ENCODE results near the gene STH. TPM values are rescaled to one million over a fixed set of nuclear protein-coding genes. Genes with fewer than 3 reads are reported as not detected.

The STH gene
- total and polyA plus RNA-seq, 2 donors from 2014 or later, result not detected

DNA sequence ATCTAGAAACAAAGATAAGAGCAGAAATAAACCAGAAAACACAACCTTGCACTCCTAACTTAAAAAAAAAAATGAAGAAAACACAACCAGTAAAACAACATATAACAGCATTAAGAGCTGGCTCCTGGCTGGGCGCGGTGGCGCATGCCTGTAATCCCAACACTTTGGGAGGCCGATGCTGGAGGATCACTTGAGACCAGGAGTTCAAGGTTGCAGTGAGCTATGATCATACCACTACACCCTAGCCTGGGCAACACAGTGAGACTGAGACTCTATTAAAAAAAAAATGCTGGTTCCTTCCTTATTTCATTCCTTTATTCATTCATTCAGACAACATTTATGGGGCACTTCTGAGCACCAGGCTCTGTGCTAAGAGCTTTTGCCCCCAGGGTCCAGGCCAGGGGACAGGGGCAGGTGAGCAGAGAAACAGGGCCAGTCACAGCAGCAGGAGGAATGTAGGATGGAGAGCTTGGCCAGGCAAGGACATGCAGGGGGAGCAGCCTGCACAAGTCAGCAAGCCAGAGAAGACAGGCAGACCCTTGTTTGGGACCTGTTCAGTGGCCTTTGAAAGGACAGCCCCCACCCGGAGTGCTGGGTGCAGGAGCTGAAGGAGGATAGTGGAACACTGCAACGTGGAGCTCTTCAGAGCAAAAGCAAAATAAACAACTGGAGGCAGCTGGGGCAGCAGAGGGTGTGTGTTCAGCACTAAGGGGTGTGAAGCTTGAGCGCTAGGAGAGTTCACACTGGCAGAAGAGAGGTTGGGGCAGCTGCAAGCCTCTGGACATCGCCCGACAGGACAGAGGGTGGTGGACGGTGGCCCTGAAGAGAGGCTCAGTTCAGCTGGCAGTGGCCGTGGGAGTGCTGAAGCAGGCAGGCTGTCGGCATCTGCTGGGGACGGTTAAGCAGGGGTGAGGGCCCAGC lies 2.6 kb downstream of the STH start:
- Histone ChIP-seq H3K4me1 (ENCODE audit: control insufficient read depth in 2 of 3, insufficient read depth in 2 of 3, low read depth in 1 of 3, low read length in 3 of 3) (peaks cover 0 to 3% (median 0%) of the 10 kb centered on the region in 3 donors), H3K9me3 (ENCODE audit: control insufficient read depth in 2 of 3, insufficient read depth in 1 of 3, low read length in 3 of 3) (no peaks in the 10 kb centered on the region), H3K27ac (ENCODE audit: low read depth in 2 of 2, low read length in 2 of 2) (no peak overlapping the region), H3K4me3 (ENCODE audit: low read length in 3 of 3) (no peak overlapping the region), H3K9ac (ENCODE audit: low read length in 3 of 3) (no peak overlapping the region), H3K36me3 (ENCODE audit: control insufficient read depth in 2 of 3, insufficient read depth in 3 of 3, low read length in 3 of 3) (no peaks in the 10 kb centered on the region), H3K27me3 (ENCODE audit: control insufficient read depth, insufficient read depth, low read length) (no peaks in the 10 kb centered on the region)
- FAIRE-seq, result no peak
- TF ChIP-seq, protein P1, sequence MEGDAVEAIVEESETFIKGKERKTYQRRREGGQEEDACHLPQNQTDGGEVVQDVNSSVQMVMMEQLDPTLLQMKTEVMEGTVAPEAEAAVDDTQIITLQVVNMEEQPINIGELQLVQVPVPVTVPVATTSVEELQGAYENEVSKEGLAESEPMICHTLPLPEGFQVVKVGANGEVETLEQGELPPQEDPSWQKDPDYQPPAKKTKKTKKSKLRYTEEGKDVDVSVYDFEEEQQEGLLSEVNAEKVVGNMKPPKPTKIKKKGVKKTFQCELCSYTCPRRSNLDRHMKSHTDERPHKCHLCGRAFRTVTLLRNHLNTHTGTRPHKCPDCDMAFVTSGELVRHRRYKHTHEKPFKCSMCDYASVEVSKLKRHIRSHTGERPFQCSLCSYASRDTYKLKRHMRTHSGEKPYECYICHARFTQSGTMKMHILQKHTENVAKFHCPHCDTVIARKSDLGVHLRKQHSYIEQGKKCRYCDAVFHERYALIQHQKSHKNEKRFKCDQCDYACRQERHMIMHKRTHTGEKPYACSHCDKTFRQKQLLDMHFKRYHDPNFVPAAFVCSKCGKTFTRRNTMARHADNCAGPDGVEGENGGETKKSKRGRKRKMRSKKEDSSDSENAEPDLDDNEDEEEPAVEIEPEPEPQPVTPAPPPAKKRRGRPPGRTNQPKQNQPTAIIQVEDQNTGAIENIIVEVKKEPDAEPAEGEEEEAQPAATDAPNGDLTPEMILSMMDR (IDR thresholded peaks at IDR 0.05; ENCODE audit: borderline replicate concordance, extremely low read depth, insufficient read depth), result no peak
- intact Hi-C loops (cut with DNase I), result loop anchor here (10.0 kb wide), 1 partner anchor 203 kb away; no protein-coding TSS in a partner anchor
- DNase-seq, result no peak

- H3K36me3 ChIP-seq (ENCODE audit: control insufficient read depth in 2 of 3, insufficient read depth in 3 of 3, low read length in 3 of 3), result no peaks in the 10 kb centered on the region
- no peak overlapping the region for H3K27ac ChIP-seq (ENCODE audit: low read depth in 2 of 2, low read length in 2 of 2)
- intact Hi-C loops (cut with DNase I), result loop anchor here (10.0 kb wide), 1 partner anchor 202 kb away; no protein-coding TSS in a partner anchor
- H3K9ac ChIP-seq (ENCODE audit: low read length in 3 of 3), result no peak overlapping the region
- DNase-seq (peak in 4 of 5 donors; percentile 78 to 84 (median 82)), FAIRE-seq (no peak)
- peaks cover 0 to 3% (median 0%) of the 10 kb centered on the region in 3 donors for H3K4me1 ChIP-seq (ENCODE audit: control insufficient read depth in 2 of 3, insufficient read depth in 2 of 3, low read depth in 1 of 3, low read length in 3 of 3)
- no peaks in the 10 kb centered on the region for H3K9me3 ChIP-seq (ENCODE audit: control insufficient read depth in 2 of 3, insufficient read depth in 1 of 3, low read length in 3 of 3)
- no peak overlapping the region for H3K4me3 ChIP-seq (ENCODE audit: low read length in 3 of 3)
- H3K27me3 ChIP-seq (ENCODE audit: control insufficient read depth, insufficient read depth, low read length), result no peaks in the 10 kb centered on the region
- TF ChIP-seq, protein P1 (IDR thresholded peaks at IDR 0.05; ENCODE audit: borderline replicate concordance, extremely low read depth, insufficient read depth), result peak; percentile 96
These were observed 3.4 kb downstream of the STH start for GRCh38 chr17:46002311-46002972.

- H3K9ac ChIP-seq (ENCODE audit: low read length in 3 of 3), result no peak overlapping the region
- H3K4me1 ChIP-seq (ENCODE audit: control insufficient read depth in 2 of 3, insufficient read depth in 2 of 3, low read depth in 1 of 3, low read length in 3 of 3), result peaks cover 0 to 3% (median 0%) of the 10 kb centered on the region in 3 donors
- intact Hi-C loops (cut with DNase I), result loop anchor here (10.0 kb wide), 1 partner anchor 202 kb away; no protein-coding TSS in a partner anchor
- no peaks in the 10 kb centered on the region for H3K36me3 ChIP-seq (ENCODE audit: control insufficient read depth in 2 of 3, insufficient read depth in 3 of 3, low read length in 3 of 3)
- H3K27ac ChIP-seq (ENCODE audit: low read depth in 2 of 2, low read length in 2 of 2), result no peak overlapping the region
- H3K4me3 ChIP-seq (ENCODE audit: low read length in 3 of 3), result no peak overlapping the region
- TF ChIP-seq, protein P1 (IDR thresholded peaks at IDR 0.05; ENCODE audit: borderline replicate concordance, extremely low read depth, insufficient read depth), result no peak
- H3K27me3 ChIP-seq (ENCODE audit: control insufficient read depth, insufficient read depth, low read length), result no peaks in the 10 kb centered on the region
- DNase-seq (no peak), FAIRE-seq (no peak)
- H3K9me3 ChIP-seq (ENCODE audit: control insufficient read depth in 2 of 3, insufficient read depth in 1 of 3, low read length in 3 of 3), result no peaks in the 10 kb centered on the region
These were observed 3.9 kb downstream of the STH start for GRCh38 chr17:46002973-46003316.
